ENCODE measurements around the gene CCNL2.

The CCNL2 gene

DNA sequence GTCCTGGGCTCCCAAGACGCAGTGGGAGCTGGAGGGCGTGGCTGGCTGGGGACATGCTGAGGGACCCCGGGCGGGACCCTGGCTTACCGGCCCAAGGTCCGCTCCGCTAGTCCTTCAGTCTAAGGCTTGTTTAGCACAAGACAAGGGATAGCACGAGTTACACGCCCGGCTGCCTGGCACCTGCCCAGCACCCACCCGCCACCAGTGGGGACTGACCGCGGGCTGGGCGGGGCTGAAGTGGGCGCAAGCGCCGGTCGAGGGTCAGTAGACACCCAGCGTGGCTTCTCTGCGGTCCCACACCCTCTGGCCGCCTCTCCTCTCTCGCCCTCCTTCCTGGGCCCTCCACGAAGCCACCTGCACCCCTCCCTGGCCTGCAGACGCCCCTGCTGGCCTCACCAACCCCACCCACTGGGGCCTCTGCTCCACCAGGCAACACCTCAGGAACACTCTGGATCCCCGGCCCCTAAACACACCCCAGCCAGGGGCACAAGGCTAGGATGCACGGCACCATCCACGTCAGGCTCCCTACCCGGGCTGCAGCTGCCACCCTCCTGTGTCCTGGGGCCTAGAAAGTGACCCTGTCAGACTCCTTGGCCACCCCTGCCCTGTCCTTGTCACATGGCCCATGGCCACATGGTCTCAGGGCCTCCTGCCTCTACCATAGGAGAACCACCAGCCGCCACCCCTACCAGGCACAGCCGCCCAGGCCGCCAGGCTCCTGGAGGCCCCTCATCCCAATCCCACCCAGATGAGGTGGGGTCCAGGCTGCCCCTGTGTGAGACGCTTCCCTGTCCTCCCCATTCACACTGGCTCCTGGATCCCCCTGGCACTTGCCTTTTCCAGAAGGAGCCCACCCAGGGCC, 62.0 kb downstream of the CCNL2 start:
- DNase-seq (ENCODE audit: low spot score) = no peak
- TF ChIP-seq, protein P1, sequence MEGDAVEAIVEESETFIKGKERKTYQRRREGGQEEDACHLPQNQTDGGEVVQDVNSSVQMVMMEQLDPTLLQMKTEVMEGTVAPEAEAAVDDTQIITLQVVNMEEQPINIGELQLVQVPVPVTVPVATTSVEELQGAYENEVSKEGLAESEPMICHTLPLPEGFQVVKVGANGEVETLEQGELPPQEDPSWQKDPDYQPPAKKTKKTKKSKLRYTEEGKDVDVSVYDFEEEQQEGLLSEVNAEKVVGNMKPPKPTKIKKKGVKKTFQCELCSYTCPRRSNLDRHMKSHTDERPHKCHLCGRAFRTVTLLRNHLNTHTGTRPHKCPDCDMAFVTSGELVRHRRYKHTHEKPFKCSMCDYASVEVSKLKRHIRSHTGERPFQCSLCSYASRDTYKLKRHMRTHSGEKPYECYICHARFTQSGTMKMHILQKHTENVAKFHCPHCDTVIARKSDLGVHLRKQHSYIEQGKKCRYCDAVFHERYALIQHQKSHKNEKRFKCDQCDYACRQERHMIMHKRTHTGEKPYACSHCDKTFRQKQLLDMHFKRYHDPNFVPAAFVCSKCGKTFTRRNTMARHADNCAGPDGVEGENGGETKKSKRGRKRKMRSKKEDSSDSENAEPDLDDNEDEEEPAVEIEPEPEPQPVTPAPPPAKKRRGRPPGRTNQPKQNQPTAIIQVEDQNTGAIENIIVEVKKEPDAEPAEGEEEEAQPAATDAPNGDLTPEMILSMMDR (IDR thresholded peaks at IDR 0.05; ENCODE audit: poor library complexity, severe bottlenecking) = no peak

GRCh38 chr1:1336446-1336845, 62.7 kb downstream of the CCNL2 start:
- H3K27ac ChIP-seq (ENCODE audit: poor library complexity, severe bottlenecking) = no peak overlapping the region
- no peak overlapping the region for H3K4me3 ChIP-seq (ENCODE audit: severe bottlenecking)
- H3K27me3 ChIP-seq (ENCODE audit: insufficient read depth, poor library complexity, severe bottlenecking) = no peaks in the 10 kb centered on the region
- no peaks in the 10 kb centered on the region for H3K9me3 ChIP-seq (ENCODE audit: severe bottlenecking)
- DNase-seq (ENCODE audit: low spot score) (no peak), ATAC-seq (ENCODE audit: low read depth) (no peak)
- peaks cover 42% of the 10 kb centered on the region for H3K36me3 ChIP-seq (ENCODE audit: low read depth)
- TF ChIP-seq, protein P1 (IDR thresholded peaks at IDR 0.05; ENCODE audit: poor library complexity, severe bottlenecking) = no peak
- peaks cover 8% of the 10 kb centered on the region for H3K4me1 ChIP-seq (ENCODE audit: insufficient read depth, poor library complexity, severe bottlenecking)

More for the DNA sequence above, 62.0 kb downstream of the CCNL2 start:
- H3K9me3 ChIP-seq (ENCODE audit: severe bottlenecking) = no peaks in the 10 kb centered on the region
- H3K27me3 ChIP-seq (ENCODE audit: insufficient read depth, poor library complexity, severe bottlenecking) = no peaks in the 10 kb centered on the region
- H3K27ac ChIP-seq (ENCODE audit: poor library complexity, severe bottlenecking) = no peak overlapping the region
- H3K36me3 ChIP-seq (ENCODE audit: low read depth) = peaks cover 46% of the 10 kb centered on the region
- ATAC-seq (ENCODE audit: low read depth) = no peak
- peaks cover 5% of the 10 kb centered on the region for H3K4me1 ChIP-seq (ENCODE audit: insufficient read depth, poor library complexity, severe bottlenecking)
- H3K4me3 ChIP-seq (ENCODE audit: severe bottlenecking) = no peak overlapping the region

DNA sequence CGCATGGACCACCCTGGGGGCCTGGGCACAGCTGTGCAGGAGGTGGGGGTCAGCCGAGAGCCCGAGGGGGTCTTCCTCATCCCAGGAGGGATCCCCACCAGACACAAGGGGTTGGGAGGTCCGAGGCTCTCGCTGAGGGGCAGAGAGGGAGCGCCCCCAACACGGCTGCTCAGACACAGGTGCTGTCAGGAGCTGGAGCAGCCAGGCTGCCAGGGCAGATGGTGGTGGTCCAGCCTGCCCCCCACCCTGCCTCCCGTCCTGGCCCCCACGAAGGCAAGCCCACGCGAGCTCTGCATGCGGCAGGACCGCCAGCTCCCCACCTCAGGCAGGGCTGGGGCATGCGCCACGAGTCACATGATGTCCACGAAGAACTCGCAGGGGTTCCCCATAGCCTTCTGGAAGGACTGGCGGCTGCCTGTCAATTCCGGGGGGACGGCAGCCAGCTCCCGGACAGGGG, 63.3 kb downstream of the CCNL2 start:
- Histone ChIP-seq H3K36me3 (ENCODE audit: low read depth) (peaks cover 36% of the 10 kb centered on the region), H3K4me3 (ENCODE audit: severe bottlenecking) (no peak overlapping the region), H3K4me1 (ENCODE audit: insufficient read depth, poor library complexity, severe bottlenecking) (peaks cover 15% of the 10 kb centered on the region), H3K9me3 (ENCODE audit: severe bottlenecking) (no peaks in the 10 kb centered on the region), H3K27ac (ENCODE audit: poor library complexity, severe bottlenecking) (no peak overlapping the region), H3K27me3 (ENCODE audit: insufficient read depth, poor library complexity, severe bottlenecking) (no peaks in the 10 kb centered on the region)
- ATAC-seq (ENCODE audit: low read depth) (no peak), DNase-seq (ENCODE audit: low spot score) (no peak)
- TF ChIP-seq, protein P1 (IDR thresholded peaks at IDR 0.05; ENCODE audit: poor library complexity, severe bottlenecking) = no peak

Measured in RWPE2 (cell line).